ENCODE data around the gene PSTPIP2. TPM values are rescaled to one million over a fixed set of nuclear protein-coding genes. Genes with fewer than 3 reads are reported as not detected.
"Not testable (repeated sequence)": the region's sequence is repeated elsewhere in the genome, so short reads cannot be mapped to it uniquely, and the experiment has no call there.

PSTPIP2 gene
- total and polyA plus RNA-seq, 5 donors, result 1.5 to 4.0 (median 2.3) TPM

GRCh38 chr18:46096651-46097300 is 24.7 kb upstream of the PSTPIP2 start:
- no peaks in the 10 kb centered on the region for H3K27me3 ChIP-seq (ENCODE audit: control insufficient read depth, insufficient read depth)
- ATAC-seq (no peak), DNase-seq (no peak)
- intact Hi-C loops (cut with DNase I), result no loop called here
- peak overlapping the region; percentile 73 for H3K4me3 ChIP-seq (ENCODE audit: low read length)
- WGBS, result 37% methylated on average over 22 of the region's 22 CpGs
- H3K27ac ChIP-seq (ENCODE audit: low read length), result peak overlapping the region; percentile 38
- H3K9me3 ChIP-seq (ENCODE audit: control insufficient read depth, low read length), result no peaks in the 10 kb centered on the region
- no peaks in the 10 kb centered on the region for H3K4me1 ChIP-seq (ENCODE audit: control insufficient read depth, insufficient read depth, low read length)

- H3K9me3 ChIP-seq (ENCODE audit: control insufficient read depth, low read length), result no peaks in the 10 kb centered on the region
- ATAC-seq, result no peak
- no peak for DNase-seq
- intact Hi-C loops (cut with DNase I), result no loop called here
- peaks cover 2% of the 10 kb centered on the region for H3K4me1 ChIP-seq (ENCODE audit: control insufficient read depth, insufficient read depth, low read length)
- H3K27ac ChIP-seq (ENCODE audit: low read length), result no peak overlapping the region
- 88% methylated on average over 10 of the region's 10 CpGs for WGBS
- H3K27me3 ChIP-seq (ENCODE audit: control insufficient read depth, insufficient read depth), result no peaks in the 10 kb centered on the region
- peak overlapping the region; percentile 18 for H3K4me3 ChIP-seq (ENCODE audit: low read length)
Observed at GRCh38 chr18:46095532-46095931, 23.5 kb upstream of the PSTPIP2 start.

DNA sequence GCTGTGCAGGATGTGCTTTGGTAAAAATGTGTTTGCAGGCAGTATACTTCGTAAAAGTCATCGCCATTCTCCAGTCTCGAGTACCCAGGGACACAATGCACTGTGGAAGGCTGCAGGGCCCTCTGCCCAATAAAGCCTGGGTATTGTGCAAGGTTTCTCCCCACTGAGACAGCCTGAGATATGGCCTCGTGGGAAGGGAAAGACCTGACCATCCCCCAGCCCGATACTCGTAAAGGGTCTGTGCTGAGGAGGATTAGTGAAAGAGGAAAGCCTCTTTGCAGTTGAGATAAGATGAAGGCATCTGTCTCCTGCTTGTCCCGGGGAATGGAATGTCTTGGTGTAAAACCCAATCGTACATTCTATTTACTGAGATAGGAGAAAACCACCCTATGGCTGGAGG is 16.4 kb upstream of the PSTPIP2 start:
- H3K9me3 ChIP-seq (ENCODE audit: control insufficient read depth, low read length); H3K4me3 ChIP-seq (ENCODE audit: low read length); ATAC-seq; DNase-seq; H3K4me1 ChIP-seq (ENCODE audit: control insufficient read depth, insufficient read depth, low read length); intact Hi-C loops (cut with DNase I); H3K27me3 ChIP-seq (ENCODE audit: control insufficient read depth, insufficient read depth); H3K27ac ChIP-seq (ENCODE audit: low read length): not testable (repeated sequence)
- 46% methylated on average over 8 of the region's 8 CpGs for WGBS

- ATAC-seq (no peak), DNase-seq (no peak)
- Histone ChIP-seq H3K27me3 (ENCODE audit: control insufficient read depth, insufficient read depth) (no peaks in the 10 kb centered on the region), H3K4me3 (ENCODE audit: low read length) (no peak overlapping the region), H3K9me3 (ENCODE audit: control insufficient read depth, low read length) (no peaks in the 10 kb centered on the region), H3K4me1 (ENCODE audit: control insufficient read depth, insufficient read depth, low read length) (peaks cover 1% of the 10 kb centered on the region), H3K27ac (ENCODE audit: low read length) (no peak overlapping the region)
- WGBS, result 57% methylated on average over 2 of the region's 2 CpGs
- intact Hi-C loops (cut with DNase I), result no loop called here
Observed at GRCh38 chr18:46084431-46084830, 12.4 kb upstream of the PSTPIP2 start.

DNA sequence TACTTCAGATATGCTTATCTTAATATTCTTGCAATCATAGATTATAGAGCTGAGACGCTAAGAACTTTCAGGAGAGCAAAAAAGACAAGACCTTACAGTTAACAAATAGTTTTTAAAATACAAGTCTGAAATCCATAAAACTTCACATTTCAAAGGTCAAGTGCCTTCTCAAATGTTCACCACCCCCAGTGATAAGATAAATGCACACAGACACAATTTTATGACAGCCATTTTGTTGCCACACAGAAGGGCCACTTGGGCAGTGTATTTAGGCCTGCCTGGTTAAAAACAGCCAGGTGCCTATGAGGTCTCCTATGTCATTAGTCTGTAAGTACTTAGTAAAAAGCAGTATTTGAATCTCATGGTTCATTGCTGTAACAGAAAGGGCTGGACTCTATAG is 8.1 kb upstream of the PSTPIP2 start:
- Histone ChIP-seq H3K4me3 (ENCODE audit: low read length) (no peak overlapping the region), H3K4me1 (ENCODE audit: control insufficient read depth, insufficient read depth, low read length) (peaks cover 1% of the 10 kb centered on the region), H3K27ac (ENCODE audit: low read length) (no peak overlapping the region), H3K9me3 (ENCODE audit: control insufficient read depth, low read length) (no peaks in the 10 kb centered on the region), H3K27me3 (ENCODE audit: control insufficient read depth, insufficient read depth) (no peaks in the 10 kb centered on the region)
- intact Hi-C loops (cut with DNase I), result no loop called here
- no peak for DNase-seq
- WGBS, result 54% methylated on average over 1 of the region's 1 CpG
- ATAC-seq, result no peak

DNA sequence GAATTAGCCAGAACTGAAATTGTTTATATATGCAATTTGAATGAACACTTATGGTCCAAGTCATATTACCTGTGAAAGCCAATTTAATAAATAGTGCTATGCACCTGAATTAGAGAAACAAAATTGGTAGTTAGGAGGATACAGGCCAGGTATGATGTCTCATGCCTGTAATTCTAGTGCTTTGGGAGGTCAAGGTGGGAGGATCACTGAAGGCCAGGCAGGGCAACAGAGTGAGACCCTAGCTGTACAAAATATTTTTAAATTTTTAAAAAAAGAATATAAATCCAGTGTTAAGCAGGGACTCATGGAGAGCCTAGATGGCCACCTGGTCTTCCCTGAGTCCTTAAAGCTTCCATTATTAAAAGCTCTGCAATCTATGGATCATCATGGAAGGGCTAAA is 7.3 kb upstream of the PSTPIP2 start:
- Histone ChIP-seq H3K9me3 (ENCODE audit: control insufficient read depth, low read length) (no peaks in the 10 kb centered on the region), H3K27ac (ENCODE audit: low read length) (no peak overlapping the region), H3K4me1 (ENCODE audit: control insufficient read depth, insufficient read depth, low read length) (peaks cover 1% of the 10 kb centered on the region), H3K4me3 (ENCODE audit: low read length) (no peak overlapping the region), H3K27me3 (ENCODE audit: control insufficient read depth, insufficient read depth) (no peaks in the 10 kb centered on the region)
- intact Hi-C loops (cut with DNase I), result loop anchor here in 2 of 4 donors (10.0 kb wide), 2 partner anchors 105 to 415 kb away; no protein-coding TSS in a partner anchor
- DNase-seq (no peak), ATAC-seq (no peak)

DNA sequence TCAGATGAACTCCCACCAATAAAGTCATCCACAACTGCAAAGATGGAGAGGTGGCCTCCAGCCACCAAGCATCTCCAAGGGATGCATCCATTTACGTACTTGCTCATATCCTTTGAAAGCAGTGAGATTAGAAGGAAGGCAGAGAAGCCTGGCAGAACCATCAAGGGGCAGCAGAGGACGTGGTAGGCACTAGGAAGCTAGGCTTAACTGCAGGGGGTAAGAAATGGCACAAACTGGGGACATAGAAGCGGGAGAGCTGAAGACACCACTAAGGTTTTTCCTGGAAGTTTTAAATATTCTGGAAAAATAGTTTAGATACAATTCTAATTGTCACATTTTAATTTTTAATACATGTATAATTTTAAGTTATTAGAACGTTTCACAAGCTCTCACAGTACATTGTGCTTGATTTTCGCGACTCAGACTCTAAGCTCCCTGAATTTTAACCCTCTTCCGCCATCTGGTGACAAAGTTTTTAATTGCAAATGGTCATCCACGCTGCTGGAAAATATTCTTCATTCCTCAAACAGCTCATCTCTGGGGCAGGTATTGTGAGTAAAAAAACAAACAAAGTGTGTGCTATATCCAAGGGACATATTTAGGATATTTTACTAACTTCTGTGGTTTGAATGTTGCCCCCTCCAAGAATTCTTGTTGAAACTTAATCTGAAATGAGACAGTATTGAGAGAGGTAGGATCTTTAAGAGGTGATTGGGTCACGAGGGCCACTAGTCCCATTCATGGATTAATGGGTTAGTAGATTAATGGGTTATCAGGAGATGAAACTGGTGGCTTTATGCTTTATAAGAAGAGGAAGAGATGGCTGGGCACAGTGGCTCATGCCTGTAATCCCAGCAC is 1.6 kb upstream of the PSTPIP2 start:
- Histone ChIP-seq H3K27me3 (ENCODE audit: control insufficient read depth, insufficient read depth) (no peaks in the 10 kb centered on the region), H3K27ac (ENCODE audit: low read length) (no peak overlapping the region), H3K4me1 (ENCODE audit: control insufficient read depth, insufficient read depth, low read length) (no peaks in the 10 kb centered on the region), H3K9me3 (ENCODE audit: control insufficient read depth, low read length) (no peaks in the 10 kb centered on the region), H3K4me3 (ENCODE audit: low read length) (no peak overlapping the region)
- intact Hi-C loops (cut with DNase I), result loop anchor here in 2 of 4 donors (10.0 kb wide), 2 partner anchors 99 to 409 kb away; no protein-coding TSS in a partner anchor
- DNase-seq (no peak), ATAC-seq (peak; percentile 19 to 23)
- WGBS, result 28% methylated on average over 9 of the region's 9 CpGs

GRCh38 chr18:46072959-46073358 is 899 bp upstream of the PSTPIP2 start:
- no peaks in the 10 kb centered on the region for H3K9me3 ChIP-seq (ENCODE audit: control insufficient read depth, low read length)
- no peak overlapping the region for H3K27ac ChIP-seq (ENCODE audit: low read length)
- H3K27me3 ChIP-seq (ENCODE audit: control insufficient read depth, insufficient read depth), result no peaks in the 10 kb centered on the region
- no peak overlapping the region for H3K4me3 ChIP-seq (ENCODE audit: low read length)
- peak in 1 of 2 donors; percentile 3 for ATAC-seq
- intact Hi-C loops (cut with DNase I), result loop anchor here in 2 of 4 donors (10.0 kb wide), 2 partner anchors 98 to 408 kb away; no protein-coding TSS in a partner anchor
- no peak for DNase-seq
- WGBS, result 87% methylated on average over 3 of the region's 3 CpGs
- no peaks in the 10 kb centered on the region for H3K4me1 ChIP-seq (ENCODE audit: control insufficient read depth, insufficient read depth, low read length)

- DNase-seq, result no peak
- ATAC-seq, result peak; percentile 4 to 9
- Histone ChIP-seq H3K27ac (ENCODE audit: low read length) (no peak overlapping the region), H3K9me3 (ENCODE audit: control insufficient read depth, low read length) (no peaks in the 10 kb centered on the region), H3K4me1 (ENCODE audit: control insufficient read depth, insufficient read depth, low read length) (no peaks in the 10 kb centered on the region), H3K4me3 (ENCODE audit: low read length) (peak overlapping the region; percentile 69), H3K27me3 (ENCODE audit: control insufficient read depth, insufficient read depth) (no peaks in the 10 kb centered on the region)
- intact Hi-C loops (cut with DNase I), result loop anchor here in 2 of 4 donors (10.0 kb wide), 2 partner anchors 98 to 408 kb away; no protein-coding TSS in a partner anchor
- 22% methylated on average over 25 of the region's 25 CpGs for WGBS
Observed at GRCh38 chr18:46072376-46072867, 362 bp upstream of the PSTPIP2 start.

GRCh38 chr18:46070815-46071652 is 1.0 kb downstream of the PSTPIP2 start:
- ATAC-seq, result peak; percentile 9 to 23
- 40% methylated on average over 13 of the region's 13 CpGs for WGBS
- Histone ChIP-seq H3K27ac (ENCODE audit: low read length) (no peak overlapping the region), H3K4me3 (ENCODE audit: low read length) (peak overlapping the region; percentile 69), H3K9me3 (ENCODE audit: control insufficient read depth, low read length) (no peaks in the 10 kb centered on the region), H3K4me1 (ENCODE audit: control insufficient read depth, insufficient read depth, low read length) (no peaks in the 10 kb centered on the region), H3K27me3 (ENCODE audit: control insufficient read depth, insufficient read depth) (no peaks in the 10 kb centered on the region)
- intact Hi-C loops (cut with DNase I), result loop anchor here in 2 of 4 donors (10.0 kb wide), 2 partner anchors 96 to 406 kb away; no protein-coding TSS in a partner anchor
- no peak for DNase-seq
